ENCODE measurements around the gene ANXA2R. TPM values are rescaled to one million over a fixed set of nuclear protein-coding genes. Genes with fewer than 3 reads are reported as not detected.
A peak's percentile ranks its signal among the peaks of the same experiment; 100 is the strongest.

ANXA2R gene
- total RNA-seq, 2 donors from 2014 or later, result 0.99 to 1.3 TPM

- Histone ChIP-seq H3K27ac (no peak overlapping the region), H3K4me3 (no peak overlapping the region), H3K27me3 (peaks cover 0 to 42% of the 10 kb centered on the region in 2 donors), H3K4me1 (peaks cover 7% of the 10 kb centered on the region), H3K36me3 (replicated peaks in 1 of 2; ENCODE audit: insufficient read depth in 1 of 2, low read depth in 2 of 2) (no peaks in the 10 kb centered on the region), H3K9me3 (no peaks in the 10 kb centered on the region)
- no peak for DNase-seq
- ATAC-seq, result no peak
- TF ChIP-seq CTCF (IDR thresholded peaks at IDR 0.05) (no peak), POLR2A (IDR thresholded peaks at IDR 0.05) (no peak)
- intact Hi-C loops (cut with DNase I), result no loop called here
Observed at GRCh38 chr5:43001748-43002147, 38.4 kb downstream of the ANXA2R start.

GRCh38 chr5:43000914-43001313, 39.2 kb downstream of the ANXA2R start:
- Histone ChIP-seq H3K4me3 (no peak overlapping the region), H3K36me3 (replicated peaks in 1 of 2; ENCODE audit: insufficient read depth in 1 of 2, low read depth in 2 of 2) (no peaks in the 10 kb centered on the region), H3K27ac (no peak overlapping the region), H3K4me1 (peaks cover 7% of the 10 kb centered on the region), H3K27me3 (peaks cover 0 to 35% of the 10 kb centered on the region in 2 donors), H3K9me3 (no peaks in the 10 kb centered on the region)
- no peak for TF ChIP-seq POLR2A (IDR thresholded peaks at IDR 0.05)
- WGBS, 2 donors, result 25 to 31% methylated on average over 6 of the region's 6 CpGs
- ATAC-seq (no peak), DNase-seq (no peak)
- intact Hi-C loops (cut with DNase I), result no loop called here

GRCh38 chr5:43000111-43000840, 39.8 kb downstream of the ANXA2R start:
- TF ChIP-seq CTCF (IDR thresholded peaks at IDR 0.05) (no peak), POLR2A (IDR thresholded peaks at IDR 0.05) (no peak)
- intact Hi-C loops (cut with DNase I), result no loop called here
- Histone ChIP-seq H3K4me3 (no peak overlapping the region), H3K4me1 (peaks cover 7% of the 10 kb centered on the region), H3K27me3 (peaks cover 0 to 38% of the 10 kb centered on the region in 2 donors), H3K36me3 (replicated peaks in 1 of 2; ENCODE audit: insufficient read depth in 1 of 2, low read depth in 2 of 2) (no peaks in the 10 kb centered on the region), H3K9me3 (no peaks in the 10 kb centered on the region), H3K27ac (no peak overlapping the region)
- ATAC-seq (peak; percentile 35), DNase-seq (peak in 1 of 4 donors; percentile 23)
- WGBS, 2 donors, result 4 to 10% methylated on average over 16 to 40 of the region's 40 CpGs

- peaks cover 0 to 4% (median 0%) of the 10 kb centered on the region in 3 donors for H3K9me3 ChIP-seq
- peaks cover 20% of the 10 kb centered on the region for H3K4me1 ChIP-seq
- H3K27ac ChIP-seq, result peak overlapping the region in 1 of 4 donors; percentile 87
- H3K36me3 ChIP-seq (replicated peaks in 1 of 2; ENCODE audit: insufficient read depth in 1 of 2, low read depth in 2 of 2), result no peaks in the 10 kb centered on the region
- WGBS, 2 donors, result 7 to 11% methylated on average over 9 to 10 of the region's 10 CpGs
- ATAC-seq (no peak), DNase-seq (no peak)
- intact Hi-C loops (cut with DNase I), result loop anchor here (10.0 kb wide), 1 partner anchor 51 kb away; no protein-coding TSS in a partner anchor
- H3K27me3 ChIP-seq, result peaks cover 5 to 63% of the 10 kb centered on the region in 2 donors
- H3K4me3 ChIP-seq, result no peak overlapping the region
- TF ChIP-seq POLR2A (IDR thresholded peaks at IDR 0.05) (no peak), CTCF (IDR thresholded peaks at IDR 0.05) (no peak)
Observed at GRCh38 chr5:42995360-42995751, 44.8 kb downstream of the ANXA2R start.

GRCh38 chr5:42994555-42995359, 45.4 kb downstream of the ANXA2R start:
- intact Hi-C loops (cut with DNase I), result loop anchor here (10.0 kb wide), 1 partner anchor 50 kb away; no protein-coding TSS in a partner anchor
- peaks cover 0 to 4% (median 0%) of the 10 kb centered on the region in 3 donors for H3K9me3 ChIP-seq
- no peak overlapping the region for H3K4me3 ChIP-seq
- no peaks in the 10 kb centered on the region for H3K36me3 ChIP-seq (replicated peaks in 1 of 2; ENCODE audit: insufficient read depth in 1 of 2, low read depth in 2 of 2)
- DNase-seq (peak; percentile 67 to 80 (median 71)), ATAC-seq (peak; percentile 71)
- H3K4me1 ChIP-seq, result peaks cover 15% of the 10 kb centered on the region
- peak in 1 of 3 donors; percentile 30 for TF ChIP-seq POLR2A (IDR thresholded peaks at IDR 0.05)
- TF ChIP-seq CTCF (IDR thresholded peaks at IDR 0.05), result peak; percentile 11 to 71 (median 67)
- H3K27me3 ChIP-seq, result peaks cover 5 to 57% of the 10 kb centered on the region in 2 donors
- 6 to 10% methylated on average over 52 of the region's 52 CpGs for WGBS, 2 donors
- peak overlapping the region in 2 of 4 donors; percentile 32 to 87 for H3K27ac ChIP-seq
